Muscle layer of duodenum (tissue), 2 donors: Measurements from ENCODE around the gene TYROBP.
"Not testable (repeated sequence)": the region's sequence is repeated elsewhere in the genome, so short reads cannot be mapped to it uniquely, and the experiment has no call there.

ENCODE experiments used
- H3K27ac ChIP-seq: one replicate; pipeline ENCODE4 v1.7.0; 2013; ENCODE audit warnings: mild to moderate bottlenecking, low read length
- H3K27me3 ChIP-seq: one replicate; pipeline ENCODE4 v1.7.0; 2013; ENCODE audit warnings: low read depth, mild to moderate bottlenecking, control low read depth, low read length
- H3K36me3 ChIP-seq, 2 donors: one replicate each; pipeline ENCODE4 v1.7.0; 2013; ENCODE audit warnings: low read length in 2 of 2, control low read depth in 1 of 2, mild to moderate bottlenecking in 1 of 2; ENCODE audit not compliant: insufficient read depth in 2 of 2, control insufficient read depth in 1 of 2
- H3K4me1 ChIP-seq, 2 donors: one replicate each; pipeline ENCODE4 v1.7.0; 2013; ENCODE audit warnings: low read length in 2 of 2, mild to moderate bottlenecking in 2 of 2, control low read depth in 1 of 2, moderate library complexity in 1 of 2; ENCODE audit not compliant: insufficient read depth in 2 of 2, control insufficient read depth in 1 of 2
- H3K4me3 ChIP-seq, 2 donors: one replicate each; pipeline ENCODE4 v1.7.0; 2013; ENCODE audit warnings: low read length in 2 of 2, low read depth in 1 of 2, mild to moderate bottlenecking in 1 of 2
- H3K9me3 ChIP-seq, 2 donors: one replicate each; pipeline ENCODE4 v1.7.0; 2013; ENCODE audit warnings: low read length in 2 of 2, control low read depth in 1 of 2, mild to moderate bottlenecking in 1 of 2; ENCODE audit not compliant: control insufficient read depth in 1 of 2
- donor health status: healthy.

The TYROBP gene

GRCh38 chr19:35883882-35884281, 24.2 kb downstream of the TYROBP start:
- Histone ChIP-seq H3K4me1 (peaks cover 0 to 4% of the 10 kb centered on the region in 2 donors), H3K4me3 (no peak overlapping the region), H3K36me3 (peaks cover 8 to 16% of the 10 kb centered on the region in 2 donors), H3K27me3 (no peaks in the 10 kb centered on the region), H3K27ac (no peak overlapping the region), H3K9me3 (no peaks in the 10 kb centered on the region)

- Histone ChIP-seq H3K27me3 (no peaks in the 10 kb centered on the region), H3K36me3 (peaks cover 0 to 3% of the 10 kb centered on the region in 2 donors), H3K4me3 (no peak overlapping the region), H3K4me1 (peaks cover 0 to 4% of the 10 kb centered on the region in 2 donors), H3K9me3 (no peaks in the 10 kb centered on the region), H3K27ac (no peak overlapping the region)
Measured at GRCh38 chr19:35882114-35882832, 25.8 kb downstream of the TYROBP start.

DNA sequence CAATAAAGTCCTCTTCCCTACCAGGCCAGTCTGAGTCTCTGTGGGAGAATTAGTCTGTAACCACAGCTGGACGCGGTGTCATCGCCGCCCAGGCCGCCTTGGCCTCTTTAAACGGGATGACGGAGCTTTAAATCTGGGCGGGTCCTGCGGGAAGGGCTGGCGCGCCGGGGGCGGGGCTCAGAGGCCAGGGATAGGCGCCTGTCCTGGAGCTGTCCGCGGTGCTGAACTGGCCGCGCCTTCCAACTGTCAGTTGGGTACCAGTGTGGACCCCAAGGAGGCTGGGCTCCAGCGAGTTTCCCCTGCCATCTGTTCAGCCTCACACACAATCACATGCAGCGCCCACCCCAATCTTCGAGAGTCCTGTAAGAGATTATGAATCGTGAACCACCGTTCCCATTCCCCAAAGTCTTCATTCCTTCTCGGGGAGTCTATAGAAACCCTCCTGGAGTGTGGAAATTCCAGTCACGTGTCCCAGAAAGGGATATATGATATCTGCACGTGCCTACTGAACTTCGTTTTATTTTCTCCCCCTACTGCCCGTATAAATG, 28.3 kb downstream of the TYROBP start:
- Histone ChIP-seq H3K36me3 (no peaks in the 10 kb centered on the region), H3K4me1 (peaks cover 0 to 4% of the 10 kb centered on the region in 2 donors), H3K4me3 (no peak overlapping the region), H3K27ac (no peak overlapping the region), H3K9me3 (no peaks in the 10 kb centered on the region), H3K27me3 (no peaks in the 10 kb centered on the region)

DNA sequence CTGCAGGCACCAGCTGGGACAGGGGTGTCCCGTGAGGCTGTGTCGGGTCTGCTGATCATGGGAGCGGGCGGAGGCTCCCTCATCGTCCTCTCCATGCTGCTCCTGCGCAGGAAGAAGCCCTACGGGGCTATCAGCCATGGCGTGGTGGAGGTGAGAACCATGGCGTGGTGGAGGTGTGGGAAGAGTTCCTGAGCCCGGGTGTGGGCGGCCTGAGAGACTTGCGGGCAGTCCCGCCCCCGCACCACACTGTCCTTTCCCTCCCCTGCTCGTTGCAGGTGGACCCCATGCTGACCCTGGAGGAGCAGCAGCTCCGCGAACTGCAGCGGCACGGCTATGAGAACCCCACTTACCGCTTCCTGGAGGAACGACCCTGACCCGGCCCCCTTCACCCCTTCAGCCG, 29.0 kb downstream of the TYROBP start:
- Histone ChIP-seq H3K36me3 (no peaks in the 10 kb centered on the region), H3K4me1 (peaks cover 0 to 4% of the 10 kb centered on the region in 2 donors), H3K9me3 (no peaks in the 10 kb centered on the region), H3K27me3 (no peaks in the 10 kb centered on the region), H3K27ac (no peak overlapping the region), H3K4me3 (no peak overlapping the region)

DNA sequence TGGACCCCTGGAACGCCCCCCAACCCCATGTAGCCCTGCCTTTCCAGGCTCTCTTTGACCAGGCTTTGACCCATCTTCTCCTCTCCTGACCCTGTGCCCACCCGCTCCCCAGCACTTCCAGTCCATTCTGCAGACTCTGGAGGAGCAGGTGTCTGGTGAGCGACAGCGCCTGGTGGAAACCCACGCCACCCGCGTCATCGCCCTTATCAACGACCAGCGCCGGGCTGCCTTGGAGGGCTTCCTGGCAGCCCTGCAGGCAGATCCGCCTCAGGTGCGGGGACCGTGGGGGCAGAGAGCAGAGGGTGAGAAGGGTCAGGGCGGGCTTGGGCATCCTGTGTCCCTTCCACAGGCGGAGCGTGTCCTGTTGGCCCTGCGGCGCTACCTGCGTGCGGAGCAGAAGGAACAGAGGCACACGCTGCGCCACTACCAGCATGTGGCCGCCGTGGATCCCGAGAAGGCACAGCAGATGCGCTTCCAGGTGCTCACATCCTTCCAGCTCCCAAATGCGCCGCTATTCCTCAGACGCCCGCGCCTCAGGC, 33.6 kb downstream of the TYROBP start:
- Histone ChIP-seq H3K4me3 (no peak overlapping the region), H3K4me1 (peaks cover 6 to 10% of the 10 kb centered on the region in 2 donors), H3K27me3 (peaks cover 6% of the 10 kb centered on the region), H3K9me3 (no peaks in the 10 kb centered on the region), H3K27ac (no peak overlapping the region), H3K36me3 (no peaks in the 10 kb centered on the region)

- Histone ChIP-seq H3K9me3 (no peaks in the 10 kb centered on the region), H3K36me3 (no peaks in the 10 kb centered on the region), H3K4me1 (peaks cover 10 to 23% of the 10 kb centered on the region in 2 donors), H3K4me3 (no peak overlapping the region), H3K27ac (no peak overlapping the region), H3K27me3 (peaks cover 18% of the 10 kb centered on the region)
Measured at GRCh38 chr19:35872180-35872579, 35.9 kb downstream of the TYROBP start.

DNA sequence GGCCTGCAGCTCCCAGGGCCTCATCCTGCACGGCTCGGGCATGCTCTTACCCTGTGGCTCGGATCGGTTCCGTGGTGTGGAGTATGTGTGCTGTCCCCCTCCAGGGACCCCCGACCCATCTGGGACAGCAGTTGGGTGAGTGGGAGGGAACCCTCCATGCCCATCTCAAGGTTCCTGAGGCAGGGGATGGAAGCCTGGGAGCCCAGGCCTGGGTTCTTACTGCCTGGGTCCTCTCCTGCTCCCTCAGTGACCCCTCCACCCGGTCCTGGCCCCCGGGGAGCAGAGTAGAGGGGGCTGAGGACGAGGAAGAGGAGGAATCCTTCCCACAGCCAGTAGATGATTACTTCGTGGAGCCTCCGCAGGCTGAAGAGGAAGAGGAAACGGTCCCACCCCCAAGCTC, 36.5 kb downstream of the TYROBP start:
- Histone ChIP-seq H3K4me1 (peaks cover 10 to 23% of the 10 kb centered on the region in 2 donors), H3K4me3 (no peak overlapping the region), H3K9me3 (no peaks in the 10 kb centered on the region), H3K36me3 (no peaks in the 10 kb centered on the region), H3K27ac (no peak overlapping the region), H3K27me3 (peaks cover 18% of the 10 kb centered on the region)

DNA sequence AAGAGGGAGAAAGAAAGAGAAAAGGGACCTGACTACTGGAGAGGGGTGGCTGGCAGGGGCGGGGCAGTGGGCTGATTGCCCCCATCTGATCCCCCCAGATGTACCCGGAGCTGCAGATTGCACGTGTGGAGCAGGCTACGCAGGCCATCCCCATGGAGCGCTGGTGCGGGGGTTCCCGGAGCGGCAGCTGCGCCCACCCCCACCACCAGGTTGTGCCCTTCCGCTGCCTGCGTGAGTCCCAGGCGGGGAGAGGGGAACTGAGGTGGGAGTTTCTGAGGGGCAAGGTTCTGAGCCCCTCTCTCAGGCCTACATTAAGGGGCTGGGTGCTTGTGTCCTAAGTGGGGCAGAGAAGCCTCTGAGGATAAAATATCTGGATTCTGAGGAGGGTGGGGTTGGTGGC, 37.3 kb downstream of the TYROBP start:
- Histone ChIP-seq H3K27me3 (peaks cover 18% of the 10 kb centered on the region), H3K36me3 (no peaks in the 10 kb centered on the region), H3K4me1 (peaks cover 10 to 23% of the 10 kb centered on the region in 2 donors), H3K4me3 (no peak overlapping the region), H3K27ac (no peak overlapping the region), H3K9me3 (no peaks in the 10 kb centered on the region)

DNA sequence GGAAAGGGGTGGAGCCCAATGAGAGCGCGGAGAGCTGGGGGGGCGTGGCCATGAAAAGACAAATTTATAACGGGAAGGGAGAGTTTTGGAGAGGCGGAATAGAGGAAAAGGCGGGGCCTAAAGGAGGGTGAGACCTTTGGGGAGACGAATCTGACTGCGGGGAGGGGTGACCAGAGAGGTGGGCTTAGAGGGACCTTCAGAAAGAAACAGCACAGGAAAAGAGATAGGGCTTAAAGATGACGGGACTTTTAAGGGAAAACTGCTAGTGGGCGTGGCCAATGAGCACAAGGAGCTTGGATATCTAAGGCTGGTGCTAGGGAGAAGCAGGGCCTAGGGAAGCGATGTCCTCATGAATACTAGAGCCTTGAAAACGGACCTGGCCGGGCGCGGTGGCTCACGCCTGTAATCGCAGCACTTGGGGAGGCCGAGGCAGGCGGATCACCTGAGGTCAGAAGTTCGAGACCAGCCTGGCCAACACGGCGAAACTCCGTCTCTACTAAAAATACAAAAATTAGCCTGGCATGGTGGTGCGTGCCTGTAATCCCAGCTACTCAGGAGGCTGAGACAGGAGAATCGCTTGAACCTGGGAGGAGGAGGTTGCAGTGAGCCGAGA, 37.9 kb downstream of the TYROBP start:
- not testable (repeated sequence) for H3K27ac ChIP-seq, H3K9me3 ChIP-seq, H3K36me3 ChIP-seq
- Histone ChIP-seq H3K27me3 (peaks cover 18% of the 10 kb centered on the region), H3K4me3 (peak overlapping the region; percentile 26 to 60), H3K4me1 (peaks cover 10 to 23% of the 10 kb centered on the region in 2 donors)

GRCh38 chr19:35869327-35870123, 38.6 kb downstream of the TYROBP start:
- H3K27ac ChIP-seq = no peak overlapping the region
- H3K36me3 ChIP-seq = no peaks in the 10 kb centered on the region
- no peaks in the 10 kb centered on the region for H3K9me3 ChIP-seq
- H3K4me3 ChIP-seq = peak overlapping the region; percentile 26 to 60
- H3K4me1 ChIP-seq = peaks cover 10 to 23% of the 10 kb centered on the region in 2 donors
- H3K27me3 ChIP-seq = peaks cover 18% of the 10 kb centered on the region

DNA sequence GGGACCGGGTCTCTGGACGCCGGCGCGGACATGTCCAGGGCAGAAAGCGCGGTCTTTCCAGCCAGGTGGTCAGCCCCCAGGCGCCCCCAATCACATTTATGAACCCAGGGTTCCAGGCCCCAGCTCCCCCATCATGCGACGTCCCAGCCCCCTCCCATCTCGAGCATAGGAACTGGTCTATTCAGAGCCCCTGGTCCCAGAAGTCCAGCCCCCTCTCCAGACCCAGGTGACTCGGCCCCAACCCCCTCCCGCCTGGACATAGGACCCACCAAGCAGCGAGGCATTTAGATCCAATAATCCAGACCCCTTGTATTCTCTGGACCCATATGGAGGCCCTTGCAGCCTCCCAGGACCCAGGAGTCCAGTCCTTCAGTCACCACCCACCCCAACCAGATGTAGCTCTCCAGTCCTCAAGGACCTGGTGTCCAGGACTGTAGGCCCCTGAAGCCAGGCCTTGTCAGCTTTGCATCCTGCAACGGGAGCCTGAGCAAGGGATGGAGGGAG, 39.2 kb downstream of the TYROBP start:
- Histone ChIP-seq H3K4me1 (peaks cover 10 to 23% of the 10 kb centered on the region in 2 donors), H3K36me3 (no peaks in the 10 kb centered on the region), H3K27ac (no peak overlapping the region), H3K9me3 (no peaks in the 10 kb centered on the region), H3K4me3 (peak overlapping the region in 1 of 2 donors; percentile 60), H3K27me3 (peaks cover 18% of the 10 kb centered on the region)
